DOHH2 (cell line): ENCODE data around the gene LRRC4B.

ENCODE experiments used
- H3F3A ChIP-seq: fragments of 200-600 bp; sonication (generic), shearing (Covaris generic); 2 replicates; pipeline ENCODE4 v1.6.0; 2016; ENCODE audit warnings: antibody characterized with exemption, mild to moderate bottlenecking; ENCODE audit not compliant: control insufficient read depth, insufficient read depth
- H3K27ac ChIP-seq: fragments of 200-600 bp; sonication (generic); 2 replicates; pipeline ENCODE4 v1.5.1; 2014; ENCODE audit warnings: low read depth, mild to moderate bottlenecking, low read length, moderate library complexity
- H3K27me3 ChIP-seq: fragments of 200-600 bp; sonication (generic); 2 replicates; pipeline ENCODE4 v1.6.1; 2014; ENCODE audit warnings: mild to moderate bottlenecking, low read length, mixed read lengths; ENCODE audit not compliant: control insufficient read depth
- H3K36me3 ChIP-seq: fragments of 200-600 bp; sonication (generic); 2 replicates; pipeline ENCODE4 v1.6.1; 2014; ENCODE audit warnings: mild to moderate bottlenecking, low read length, moderate library complexity, mixed read lengths; ENCODE audit not compliant: control insufficient read depth
- H3K4me1 ChIP-seq: fragments of 200-600 bp; sonication (generic); 2 replicates; pipeline ENCODE4 v1.6.1; 2014; ENCODE audit warnings: mild to moderate bottlenecking, low read length, mixed read lengths; ENCODE audit not compliant: control insufficient read depth
- H3K4me2 ChIP-seq: fragments of 200-600 bp; sonication (generic); 2 replicates; pipeline ENCODE4 v1.6.0; 2014; ENCODE audit warnings: mild to moderate bottlenecking, low read length, moderate library complexity
- H3K4me3 ChIP-seq: fragments of 200-600 bp; sonication (generic); 2 replicates; pipeline ENCODE4 v1.5.1; 2014; ENCODE audit warnings: mild to moderate bottlenecking, low read length, mixed read lengths
- H3K79me2 ChIP-seq: fragments of 200-600 bp; sonication (generic); 2 replicates; pipeline ENCODE4 v1.6.1; 2014; ENCODE audit warnings: mild to moderate bottlenecking, low read length, mixed read lengths; ENCODE audit not compliant: control insufficient read depth
- H3K9me2 ChIP-seq: fragments of 200-600 bp; sonication (generic); replicated peaks from 2 replicates; pipeline ENCODE4 v1.6.1; 2014; ENCODE audit warnings: mild to moderate bottlenecking, low read length, mixed read lengths; ENCODE audit not compliant: control insufficient read depth
- H3K9me3 ChIP-seq: fragments of 200-600 bp; sonication (generic); 2 replicates; pipeline ENCODE4 v1.6.1; 2014; ENCODE audit warnings: antibody characterized with exemption, low read length, mixed read lengths; ENCODE audit not compliant: control insufficient read depth, insufficient read depth
- H4K20me1 ChIP-seq: fragments of 200-600 bp; sonication (generic); 2 replicates; pipeline ENCODE4 v1.6.0; 2014; ENCODE audit warnings: low read depth, mild to moderate bottlenecking, antibody characterized with exemption, low read length, moderate library complexity; ENCODE audit not compliant: control insufficient read depth, insufficient read depth
- CTCF ChIP-seq: fragments of 200-600 bp; sonication (generic); IDR thresholded peaks from one replicate; pipeline ENCODE4 v1.5.1; 2014; ENCODE audit warnings: antibody characterized with exemption, mild to moderate bottlenecking, low read depth, low read length; ENCODE audit not compliant: poor library complexity, severe bottlenecking
- EZH2phosphoT487 ChIP-seq: fragments of 200-600 bp; sonication (generic); IDR thresholded peaks from 2 replicates; pipeline ENCODE4 v1.6.1; 2017; ENCODE audit warnings: borderline replicate concordance, mild to moderate bottlenecking, antibody characterized with exemption, low read length, moderate library complexity, mixed read lengths

The LRRC4B gene

GRCh38 chr19:50562996-50563395, 5.2 kb downstream of the LRRC4B start:
- Histone ChIP-seq H3K4me3 (no peak overlapping the region), H4K20me1 (no peaks in the 10 kb centered on the region), H3K36me3 (no peaks in the 10 kb centered on the region), H3K9me2 (no peaks in the 10 kb centered on the region), H3K4me1 (no peaks in the 10 kb centered on the region), H3K79me2 (no peaks in the 10 kb centered on the region), H3K27ac (no peak overlapping the region), H3K27me3 (peaks cover 39% of the 10 kb centered on the region), H3K4me2 (no peak overlapping the region), H3K9me3 (no peaks in the 10 kb centered on the region), H3F3A (no peaks in the 10 kb centered on the region)
- no peak for TF ChIP-seq CTCF
- TF ChIP-seq EZH2phosphoT487 = no peak

GRCh38 chr19:50562329-50562728, 5.9 kb downstream of the LRRC4B start:
- Histone ChIP-seq H3K36me3 (no peaks in the 10 kb centered on the region), H3K79me2 (no peaks in the 10 kb centered on the region), H3K27ac (no peak overlapping the region), H3K4me2 (no peak overlapping the region), H3K9me3 (no peaks in the 10 kb centered on the region), H4K20me1 (no peaks in the 10 kb centered on the region), H3F3A (no peaks in the 10 kb centered on the region), H3K4me1 (no peaks in the 10 kb centered on the region), H3K27me3 (peaks cover 40% of the 10 kb centered on the region), H3K9me2 (no peaks in the 10 kb centered on the region), H3K4me3 (no peak overlapping the region)
- TF ChIP-seq EZH2phosphoT487 = no peak
- no peak for TF ChIP-seq CTCF

- peaks cover 24% of the 10 kb centered on the region for H3K27me3 ChIP-seq
- TF ChIP-seq EZH2phosphoT487 (no peak), CTCF (no peak)
These were observed 8.6 kb downstream of the LRRC4B start for GRCh38 chr19:50559636-50560035.

GRCh38 chr19:50558449-50558848, 9.8 kb downstream of the LRRC4B start:
- Histone ChIP-seq H3K4me3 (no peak overlapping the region), H3K4me1 (peaks cover 9% of the 10 kb centered on the region), H3F3A (no peaks in the 10 kb centered on the region), H3K79me2 (no peaks in the 10 kb centered on the region), H3K9me3 (no peaks in the 10 kb centered on the region), H3K27ac (no peak overlapping the region), H3K36me3 (no peaks in the 10 kb centered on the region), H4K20me1 (no peaks in the 10 kb centered on the region), H3K9me2 (no peaks in the 10 kb centered on the region), H3K27me3 (peaks cover 12% of the 10 kb centered on the region; the same call in 1 of the 2 replicates), H3K4me2 (no peak overlapping the region)
- no peak for TF ChIP-seq CTCF
- TF ChIP-seq EZH2phosphoT487 = no peak

More at GRCh38 chr19:50559636-50560035, 8.6 kb downstream of the LRRC4B start:
- Histone ChIP-seq H3K27ac (no peak overlapping the region), H3K4me2 (no peak overlapping the region), H3K4me1 (peaks cover 9% of the 10 kb centered on the region), H3K9me2 (no peaks in the 10 kb centered on the region), H4K20me1 (no peaks in the 10 kb centered on the region), H3K4me3 (no peak overlapping the region), H3K79me2 (no peaks in the 10 kb centered on the region), H3K9me3 (no peaks in the 10 kb centered on the region), H3K36me3 (no peaks in the 10 kb centered on the region), H3F3A (no peaks in the 10 kb centered on the region)
